ENCODE results near the gene EXO5. TPM values are rescaled to one million over a fixed set of nuclear protein-coding genes. Genes with fewer than 3 reads are reported as not detected.

Gene EXO5
- total RNA-seq, 1 experiment from 2014 or later = 13.4 TPM

- Histone ChIP-seq H3K18ac (ENCODE audit: insufficient read length, low read depth, low read length) (no peak overlapping the region), H4K8ac (replicated peaks; ENCODE audit: insufficient read length, low read depth, low read length) (no peak overlapping the region), H2AFZ (ENCODE audit: low read length) (no peak overlapping the region), H3K79me2 (ENCODE audit: insufficient read depth, low read length) (no peaks in the 10 kb centered on the region), H2BK120ac (ENCODE audit: low read depth, low read length, poor library complexity, severe bottlenecking) (no peak overlapping the region), H3K27me3 (ENCODE audit: insufficient read depth, low read length) (no peaks in the 10 kb centered on the region), H2BK20ac (ENCODE audit: low read depth, low read length, poor library complexity, severe bottlenecking) (no peak overlapping the region), H3K4me1 (ENCODE audit: insufficient read depth, low read length) (no peaks in the 10 kb centered on the region), H3K23ac (ENCODE audit: insufficient read length, low read depth, low read length) (no peak overlapping the region), H3K27ac (ENCODE audit: insufficient read length, low read depth, low read length) (no peak overlapping the region), H2BK15ac (ENCODE audit: low read depth, low read length) (no peak overlapping the region), H3K9ac (ENCODE audit: extremely low read depth, insufficient read length, low read length) (no peak overlapping the region), H2AK5ac (ENCODE audit: insufficient read length, low read length) (no peak overlapping the region), H4K20me1 (ENCODE audit: control insufficient read depth, insufficient read depth, insufficient read length) (no peaks in the 10 kb centered on the region), H3K9me3 (ENCODE audit: control insufficient read depth, low read depth, low read length) (peaks cover 89% of the 10 kb centered on the region), H3K56ac (ENCODE audit: insufficient read length, low read depth, low read length) (no peak overlapping the region), H4K91ac (ENCODE audit: insufficient read length, low read depth, low read length) (no peak overlapping the region), H2BK5ac (ENCODE audit: insufficient read length, low read length) (no peak overlapping the region), H3K14ac (ENCODE audit: insufficient read depth, low read length) (no peak overlapping the region), H3K79me1 (ENCODE audit: insufficient read depth, low read depth, low read length, poor library complexity, severe bottlenecking) (no peaks in the 10 kb centered on the region), H3K23me2 (ENCODE audit: insufficient read length, low read depth, low read length, poor library complexity, severe bottlenecking) (no peaks in the 10 kb centered on the region), H3K4ac (ENCODE audit: low read depth, low read length) (no peak overlapping the region), H2BK12ac (ENCODE audit: insufficient read length, low read depth, low read length) (no peak overlapping the region), H3T11ph (ENCODE audit: low read length) (no peak overlapping the region), H3K4me2 (ENCODE audit: insufficient read depth, insufficient read length, low read length) (no peak overlapping the region), H4K5ac (ENCODE audit: insufficient read length, low read depth, low read length) (no peak overlapping the region)
- Mint-ChIP-seq H3K4me3 (no peak overlapping the region), H3K27ac (no peak overlapping the region), H3K9me3 (peaks cover 95 to 96% of the 10 kb centered on the region in 2 experiments), H3K36me3 (ENCODE audit: insufficient read depth in 1 of 3, low read depth in 3 of 3) (peaks cover 86 to 98% (median 96%) of the 10 kb centered on the region in 3 experiments), H3K27me3 (ENCODE audit: low read depth) (peaks cover 8% of the 10 kb centered on the region), H3K4me1 (no peaks in the 10 kb centered on the region)
- TF ChIP-seq CTCF (conservative IDR thresholded peaks at IDR 0.05) = no peak
- WGBS (ENCODE audit: extremely low coverage, insufficient read length, low lambda C conversion rate) = no CpG with 5 or more reads among the region's 3 CpGs
- DNase-seq = no peak
These were observed 45.5 kb upstream of the EXO5 start for GRCh38 chr1:40462956-40463590.
